WERI-Rb-1 (cell line): ENCODE results near the gene CCDC33.

Source experiments
- DNase-seq: peaks from one replicate; pipeline ENCODE4 v3.0.0-alpha.2; 2020
- H3K27ac ChIP-seq: fragments of 250-450 bp; sonication (Bioruptor Pico); 2 replicates; pipeline ENCODE4 v1.5.1; 2020; ENCODE audit warnings: mild to moderate bottlenecking, moderate library complexity
- H3K27me3 ChIP-seq: fragments of 250-450 bp; sonication (Bioruptor Pico); 2 replicates; pipeline ENCODE4 v1.5.1; 2021; ENCODE audit warnings: mild to moderate bottlenecking, low read depth, moderate library complexity; ENCODE audit not compliant: insufficient read depth, severe bottlenecking
- H3K36me3 ChIP-seq: fragments of 250-450 bp; sonication (Bioruptor Pico); 2 replicates; pipeline ENCODE4 v1.5.1; 2020; ENCODE audit warnings: mild to moderate bottlenecking, moderate library complexity
- H3K4me3 ChIP-seq: 2 replicates; pipeline ENCODE4 v1.5.1; 2011; ENCODE audit warnings: low read depth, mild to moderate bottlenecking, control low read depth, low read length
- H3K9me3 ChIP-seq: fragments of 250-450 bp; sonication (Bioruptor Pico); 2 replicates; pipeline ENCODE4 v1.5.1; 2021; ENCODE audit warnings: mild to moderate bottlenecking, moderate library complexity; ENCODE audit not compliant: severe bottlenecking
- CTCF ChIP-seq: IDR thresholded peaks from 2 replicates; pipeline ENCODE4 v1.5.1; 2011; ENCODE audit warnings: low read depth, mild to moderate bottlenecking, control low read depth, inconsistent platforms, low read length

Gene CCDC33

GRCh38 chr15:74362482-74362881, 126.4 kb downstream of the CCDC33 start:
- no peaks in the 10 kb centered on the region for H3K9me3 ChIP-seq
- H3K27ac ChIP-seq: no peak overlapping the region
- no peak overlapping the region for H3K4me3 ChIP-seq
- H3K36me3 ChIP-seq: no peaks in the 10 kb centered on the region
- no peak for TF ChIP-seq CTCF
- H3K27me3 ChIP-seq: no peaks in the 10 kb centered on the region
- no peak for DNase-seq

GRCh38 chr15:74364936-74365597, 128.9 kb downstream of the CCDC33 start:
- Histone ChIP-seq H3K4me3 (no peak overlapping the region), H3K9me3 (no peaks in the 10 kb centered on the region), H3K36me3 (no peaks in the 10 kb centered on the region), H3K27ac (no peak overlapping the region), H3K27me3 (no peaks in the 10 kb centered on the region)
- TF ChIP-seq CTCF: no peak
- no peak for DNase-seq

- Histone ChIP-seq H3K27ac (no peak overlapping the region), H3K27me3 (no peaks in the 10 kb centered on the region), H3K36me3 (no peaks in the 10 kb centered on the region), H3K4me3 (no peak overlapping the region), H3K9me3 (no peaks in the 10 kb centered on the region)
- no peak for DNase-seq
- TF ChIP-seq CTCF: no peak
Measured at GRCh38 chr15:74365598-74366445, 129.7 kb downstream of the CCDC33 start.

- no peaks in the 10 kb centered on the region for H3K36me3 ChIP-seq
- no peak for TF ChIP-seq CTCF
- H3K27me3 ChIP-seq: no peaks in the 10 kb centered on the region
- H3K4me3 ChIP-seq: no peak within 1 kb of the TSS
- no peak within 1 kb of the TSS for H3K27ac ChIP-seq
- no peak for DNase-seq
- no peaks in the 10 kb centered on the region for H3K9me3 ChIP-seq
Measured at GRCh38 chr15:74367296-74367854, 131.2 kb downstream of the CCDC33 start, which contains the start of gene CYP11A1. Gene CYP11A1, minus strand, starts transcription at chr15:74367646. Its CDS starts 61 bp downstream, at chr15:74367585.

- DNase-seq: no peak
- Histone ChIP-seq H3K27me3 (no peaks in the 10 kb centered on the region), H3K4me3 (no peak overlapping the region), H3K36me3 (no peaks in the 10 kb centered on the region), H3K9me3 (no peaks in the 10 kb centered on the region), H3K27ac (no peak overlapping the region)
- no peak for TF ChIP-seq CTCF
Measured at GRCh38 chr15:74368121-74368520, 132.0 kb downstream of the CCDC33 start.
